Left colon (tissue), 2 donors: ENCODE measurements around the gene COL5A3. TPM values are rescaled to one million over a fixed set of nuclear protein-coding genes. Genes with fewer than 3 reads are reported as not detected.
A peak's percentile ranks its signal among the peaks of the same experiment; 100 is the strongest.

Experiments
- ATAC-seq: fragments of 200-7000 bp; cut with Tn5 transposase; one replicate; pipeline ENCODE4 v1.9.1; 2020; ENCODE audit warnings: mild to moderate bottlenecking, moderate library complexity
- DNase-seq, 2 donors: peaks; one replicate each; pipeline ENCODE4 v3.0.0-alpha.2; 2020
- intact Hi-C, 2 donors: fragments of 100-400 bp; cut with DNase I in 1 of 2; cut with micrococcal nuclease in 1 of 2; formaldehyde crosslinking; loops; one replicate each; pipeline versions ENCODE4 v1.11.2 to v1.14.0; 2022; cut with DNase I, micrococcal nuclease
- total RNA-seq, 2 donors: library from RNA; stranded (reverse); fragmentation: NEBNext Ultra II Directional; extraction: Animal tissue kit (Norgen Biotek cat#: 25700); gene quantifications; one replicate each; pipeline ENCODE4 v1.2.1, GENCODE V29; 2021
- donor health status: DM: no; HTN: no; CAD: no.
- donor health status: DM: yes; HTN: yes; CAD: no.

COL5A3 gene
- total RNA-seq, 2 donors from 2014 or later: 2.9 to 4.0 TPM

- intact Hi-C loops: no loop called here
- DNase-seq (no peak), ATAC-seq (peak; percentile 86)
Observed at GRCh38 chr19:10013834-10014618, 3.7 kb upstream of the COL5A3 start.

GRCh38 chr19:10013316-10013715 lies 3.0 kb upstream of the COL5A3 start, which contains the start of gene RDH8:
Gene RDH8, plus strand, starts transcription at chr19:10013483. Its CDS starts 15 bp downstream, at chr19:10013498.
- DNase-seq (no peak), ATAC-seq (no peak)
- intact Hi-C loops: no loop called here

- intact Hi-C loops: no loop called here
- no peak for ATAC-seq
- no peak for DNase-seq
Observed at GRCh38 chr19:10011974-10012373, 1.7 kb upstream of the COL5A3 start.

GRCh38 chr19:10010939-10011338 lies 635 bp upstream of the COL5A3 start:
- intact Hi-C loops: no loop called here
- DNase-seq: no peak
- no peak for ATAC-seq

GRCh38 chr19:10009714-10010224 lies 535 bp downstream of the COL5A3 start:
- ATAC-seq: peak; percentile 2
- intact Hi-C loops: no loop called here
- DNase-seq: no peak

- intact Hi-C loops: no loop called here
- DNase-seq (no peak), ATAC-seq (no peak)
Observed at GRCh38 chr19:10008184-10008765, 2.0 kb downstream of the COL5A3 start.

GRCh38 chr19:10007371-10008183 lies 2.7 kb downstream of the COL5A3 start:
- peak in 1 of 2 donors; percentile 19 for DNase-seq
- intact Hi-C loops: no loop called here
- no peak for ATAC-seq

- DNase-seq: no peak
- intact Hi-C loops: no loop called here
- ATAC-seq: no peak
Observed at GRCh38 chr19:10006752-10007323, 3.5 kb downstream of the COL5A3 start.

- intact Hi-C loops: no loop called here
- ATAC-seq (no peak), DNase-seq (no peak)
Observed at GRCh38 chr19:10006335-10006708, 4.0 kb downstream of the COL5A3 start.

- ATAC-seq (no peak), DNase-seq (no peak)
- intact Hi-C loops: no loop called here
Observed at GRCh38 chr19:10005632-10006334, 4.5 kb downstream of the COL5A3 start.

GRCh38 chr19:10004617-10005016 lies 5.7 kb downstream of the COL5A3 start:
- ATAC-seq (no peak), DNase-seq (no peak)
- intact Hi-C loops: no loop called here

GRCh38 chr19:10003271-10003670 lies 7.0 kb downstream of the COL5A3 start:
- ATAC-seq (no peak), DNase-seq (no peak)
- intact Hi-C loops: no loop called here

- ATAC-seq (peak; percentile 99), DNase-seq (peak; percentile 68 to 71)
- intact Hi-C loops: no loop called here
Observed at GRCh38 chr19:10001899-10002298, 8.4 kb downstream of the COL5A3 start.

- peak; percentile 40 to 78 for DNase-seq
- peak; percentile 28 for ATAC-seq
- intact Hi-C loops: no loop called here
Observed at GRCh38 chr19:10000171-10000826, 10.0 kb downstream of the COL5A3 start.

- DNase-seq (no peak), ATAC-seq (no peak)
- intact Hi-C loops: no loop called here
Observed at GRCh38 chr19:9996541-9996940, 13.8 kb downstream of the COL5A3 start.

GRCh38 chr19:9995999-9996398 lies 14.3 kb downstream of the COL5A3 start:
- no peak for DNase-seq

GRCh38 chr19:9995084-9995483 lies 15.2 kb downstream of the COL5A3 start:
- DNase-seq (no peak), ATAC-seq (no peak)
- intact Hi-C loops: no loop called here

More at GRCh38 chr19:9995999-9996398, 14.3 kb downstream of the COL5A3 start:
- no peak for ATAC-seq
- intact Hi-C loops: no loop called here
